Activated CD8-positive, alpha-beta memory T cell treated with anti-CD3 and anti-CD28 coated beads, Interleukin-2, amount 50 U/mL, for 24 hours (primary cell): Measurements from ENCODE around the gene PRDM15.
"Not testable (repeated sequence)": the region's sequence is repeated elsewhere in the genome, so short reads cannot be mapped to it uniquely, and the experiment has no call there.

Source experiments
- DNase-seq: peaks from one replicate; pipeline ENCODE4 v3.0.0-alpha.2; 2020; ENCODE audit errors: extremely low read depth

The PRDM15 gene

DNA sequence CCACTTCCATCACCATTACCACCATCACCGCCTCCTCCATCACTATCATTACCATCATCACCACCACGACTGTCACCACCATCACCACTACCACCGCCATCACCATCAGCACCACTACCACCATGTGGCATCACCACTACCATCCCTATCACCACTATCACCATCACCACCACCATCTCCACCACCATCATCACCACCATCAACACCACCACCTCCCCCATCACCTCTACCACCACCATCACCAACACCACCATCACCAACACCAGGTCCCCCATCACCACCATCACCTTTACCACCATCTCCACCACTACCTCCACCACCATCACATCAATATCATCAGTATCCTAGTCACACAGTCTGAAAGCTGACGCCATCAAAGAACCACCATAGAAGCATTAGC is 72.4 kb downstream of the PRDM15 start:
- DNase-seq, result no peak

DNA sequence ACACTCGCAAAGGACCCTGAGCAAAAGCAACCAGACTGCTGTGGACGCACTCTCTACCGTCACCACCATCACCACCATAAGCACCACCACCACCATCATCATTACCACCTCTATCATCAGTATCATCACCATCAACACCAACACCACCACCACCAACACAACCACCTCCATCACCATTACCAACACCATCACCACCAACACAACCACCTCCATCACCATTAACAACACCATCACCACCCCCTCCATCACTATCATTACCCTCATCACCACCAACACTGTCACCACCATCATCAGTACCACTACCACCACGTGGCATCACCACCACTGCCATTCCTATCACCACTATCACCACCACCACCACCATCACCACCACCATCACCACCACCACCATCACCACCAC is 73.5 kb downstream of the PRDM15 start:
- DNase-seq, result no peak

DNA sequence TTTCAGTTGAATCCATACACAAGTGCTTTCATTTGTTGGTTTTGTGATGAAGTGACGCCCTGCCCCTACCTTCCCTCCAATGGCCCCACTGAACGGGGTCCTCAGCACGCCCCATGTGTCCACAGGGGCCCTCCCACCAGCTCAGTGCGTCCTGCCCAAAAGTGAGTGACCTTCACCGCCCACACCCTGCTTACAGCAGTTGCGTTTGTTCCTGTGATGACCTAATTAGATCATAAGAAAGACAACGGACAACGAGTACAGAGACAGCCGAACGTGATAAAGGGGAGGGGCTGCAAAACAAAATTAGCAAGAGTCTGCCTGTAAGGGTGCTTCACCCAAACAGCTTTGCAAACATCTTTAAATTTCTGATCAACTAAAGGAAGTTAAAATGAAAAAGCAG is 74.1 kb downstream of the PRDM15 start:
- no peak for DNase-seq

DNA sequence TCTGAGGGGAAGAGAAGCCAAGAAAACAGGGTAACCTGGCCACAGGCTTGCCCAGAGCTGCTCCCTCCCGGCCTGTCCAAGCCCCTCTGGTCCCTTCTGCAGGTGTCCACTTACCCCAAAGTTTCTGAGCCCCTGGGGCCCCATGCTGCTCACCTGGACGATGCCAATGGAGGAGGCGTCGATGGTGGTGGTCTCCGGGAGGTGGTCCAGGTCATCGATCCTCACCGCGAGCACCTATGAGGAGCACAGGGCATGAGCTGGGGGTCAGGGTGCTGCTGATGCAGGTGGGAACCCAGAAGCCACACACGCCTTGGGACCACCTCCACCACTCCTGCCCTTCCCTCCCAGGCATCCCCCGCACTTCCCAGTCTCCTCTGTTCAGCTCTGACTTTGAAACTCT is 74.8 kb downstream of the PRDM15 start:
- DNase-seq, result no peak

DNA sequence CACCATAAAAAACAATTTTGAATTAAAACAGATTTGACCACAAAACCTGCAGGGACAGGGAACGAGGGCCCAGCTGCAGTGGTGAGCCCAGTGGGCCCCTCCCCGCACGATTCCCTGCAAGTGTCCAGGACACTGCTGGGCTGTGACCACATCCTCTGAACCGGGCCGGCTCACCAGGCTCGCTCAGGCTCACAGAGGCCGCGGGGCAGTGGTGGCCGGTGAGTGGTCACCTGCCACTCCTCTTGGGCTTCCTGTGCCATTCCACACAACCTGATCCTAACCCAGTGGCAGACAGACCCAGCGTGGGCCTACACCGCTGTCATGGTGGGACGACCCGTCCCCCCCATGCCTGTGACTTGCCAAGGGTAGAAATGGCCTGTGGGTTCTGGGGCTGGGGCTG is 75.8 kb downstream of the PRDM15 start:
- DNase-seq, result no peak

DNA sequence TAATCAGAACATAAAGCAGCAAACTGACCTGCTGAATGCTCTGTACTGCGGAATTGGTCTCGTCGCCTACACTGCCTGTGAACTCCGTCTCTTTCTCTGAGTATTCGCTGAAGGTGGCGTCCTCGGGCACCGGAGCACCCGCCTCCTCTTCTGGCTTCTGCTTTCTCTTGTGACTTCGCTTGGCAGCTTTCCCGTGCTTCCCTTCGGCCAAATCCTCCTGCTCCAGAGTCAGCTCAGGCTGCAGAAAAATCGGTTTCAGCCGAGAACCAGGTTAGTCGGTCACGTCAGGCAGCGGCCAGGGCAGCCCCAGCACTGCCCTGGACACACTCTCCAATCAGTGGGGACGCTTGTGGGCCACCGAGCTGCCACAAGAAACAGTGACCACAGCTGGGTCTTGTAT is 76.5 kb downstream of the PRDM15 start:
- DNase-seq, result no peak

DNA sequence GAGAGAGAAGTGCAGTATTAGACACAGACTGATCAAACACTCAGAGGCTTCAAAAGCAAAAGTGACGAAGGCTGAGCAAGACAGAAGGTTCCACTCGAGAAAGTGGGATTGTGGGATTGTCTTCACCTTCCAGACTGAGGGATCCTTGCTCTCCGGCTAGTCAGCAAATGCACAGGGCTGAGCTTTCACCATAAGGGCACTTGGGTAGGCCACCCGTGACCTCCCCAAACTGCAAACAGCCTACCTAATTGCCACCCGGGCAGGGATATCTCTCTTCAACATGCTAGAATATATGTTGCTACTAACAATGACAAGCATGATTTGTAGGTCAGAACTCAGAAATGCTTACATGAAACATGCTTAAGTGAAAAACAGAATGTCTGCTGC is 77.0 kb downstream of the PRDM15 start:
- DNase-seq, result no peak

DNA sequence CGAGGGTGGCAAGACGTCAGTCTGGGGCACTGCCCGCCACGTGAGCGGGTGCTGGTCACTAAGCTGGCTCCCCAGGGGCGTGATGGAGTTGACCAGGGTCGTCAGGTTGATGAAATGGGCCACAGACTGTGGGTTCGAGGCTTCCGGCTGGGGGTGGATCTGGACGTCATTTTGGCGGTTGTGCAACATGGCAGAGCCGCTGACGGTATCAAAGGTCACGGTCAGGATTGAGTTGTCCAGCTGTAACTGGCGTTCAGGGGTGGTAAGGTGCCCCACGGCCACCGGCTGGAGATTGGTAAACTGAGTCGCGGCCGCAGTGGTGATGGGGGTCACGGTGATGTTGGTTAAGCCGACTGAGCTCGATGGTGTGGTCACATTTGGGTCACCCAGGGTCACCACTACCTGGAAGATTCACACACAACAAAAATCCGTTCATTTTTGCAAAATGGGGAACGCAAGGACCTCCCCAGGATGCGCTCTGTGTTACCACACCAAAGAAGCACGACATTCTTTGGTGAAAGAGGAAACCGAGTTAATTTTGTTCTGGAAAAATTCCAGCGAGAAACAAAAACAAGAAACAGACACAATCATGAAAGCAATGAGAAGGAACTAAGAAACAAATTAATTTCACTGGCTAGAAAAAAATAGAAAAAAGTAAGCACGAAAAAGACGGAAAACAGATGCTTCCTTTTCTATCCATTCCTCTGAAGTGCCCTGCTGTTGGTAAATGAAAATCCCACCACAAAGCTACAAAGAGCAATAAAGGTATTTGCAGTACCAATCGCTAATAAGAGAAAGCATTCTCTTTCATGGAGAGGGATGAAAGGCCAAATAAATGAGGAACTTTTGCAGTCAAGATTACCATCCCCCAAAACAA is 77.6 kb downstream of the PRDM15 start:
- DNase-seq, result no peak

DNA sequence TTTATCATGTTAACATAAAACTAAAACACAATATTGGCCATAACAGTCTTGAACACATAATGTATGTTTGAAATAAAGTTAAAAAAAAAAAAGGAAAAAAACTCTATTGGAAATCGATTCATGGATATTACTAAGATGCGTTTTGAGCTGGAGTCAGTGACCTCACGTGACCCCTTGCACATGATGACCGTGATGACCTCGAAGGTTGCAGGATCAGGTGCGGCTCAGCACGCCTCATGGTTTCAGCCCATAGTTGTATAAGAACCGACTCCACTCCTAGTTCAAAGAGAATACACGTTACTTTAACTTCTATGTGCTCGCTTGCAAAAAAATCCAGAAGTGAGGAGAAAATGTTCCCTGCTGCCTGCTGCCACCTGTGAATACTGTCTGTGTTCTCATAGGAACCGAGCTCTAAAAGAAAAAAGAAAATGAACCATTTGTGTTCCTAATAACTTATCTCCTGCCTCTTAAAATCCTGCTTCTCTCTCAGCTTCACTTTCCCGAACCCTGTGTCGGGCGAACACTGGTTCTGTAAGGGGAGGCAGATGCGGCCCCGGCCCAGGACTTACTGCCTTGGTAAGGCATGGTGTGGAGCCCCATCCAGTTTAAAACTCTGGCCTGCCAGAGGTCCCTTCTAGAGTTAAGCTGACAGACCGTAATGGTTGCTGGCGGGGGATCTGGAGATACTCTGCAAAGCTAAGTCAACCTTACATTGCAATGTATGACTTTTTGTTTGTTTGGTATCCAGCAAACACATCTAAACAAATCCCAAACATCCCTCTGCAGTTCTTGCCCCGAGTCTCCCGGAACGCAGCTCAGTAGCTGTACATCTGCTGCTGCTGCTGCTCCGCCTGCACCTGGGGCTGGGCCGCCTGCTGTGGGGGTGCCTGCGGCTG is 78.5 kb downstream of the PRDM15 start:
- no peak for DNase-seq

DNA sequence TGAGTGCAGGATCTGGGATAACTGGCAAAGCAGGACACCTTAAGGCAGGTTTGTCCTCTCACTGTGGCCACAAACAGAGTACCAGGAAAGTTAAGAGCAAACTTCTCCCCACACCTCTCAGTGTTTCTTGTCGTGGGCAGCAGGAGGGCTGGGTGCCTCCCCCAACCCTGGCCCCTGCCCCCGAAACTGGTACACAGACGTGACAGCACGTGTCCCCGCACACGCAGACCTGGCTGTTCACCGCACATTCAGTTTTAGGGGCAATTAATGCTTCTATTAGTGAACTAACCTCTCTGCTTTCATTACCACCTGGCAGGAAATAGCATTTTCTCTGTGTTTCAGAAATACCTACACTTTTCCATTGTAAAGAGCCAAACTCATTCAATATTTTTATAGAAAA is 79.4 kb downstream of the PRDM15 start:
- no peak for DNase-seq

DNA sequence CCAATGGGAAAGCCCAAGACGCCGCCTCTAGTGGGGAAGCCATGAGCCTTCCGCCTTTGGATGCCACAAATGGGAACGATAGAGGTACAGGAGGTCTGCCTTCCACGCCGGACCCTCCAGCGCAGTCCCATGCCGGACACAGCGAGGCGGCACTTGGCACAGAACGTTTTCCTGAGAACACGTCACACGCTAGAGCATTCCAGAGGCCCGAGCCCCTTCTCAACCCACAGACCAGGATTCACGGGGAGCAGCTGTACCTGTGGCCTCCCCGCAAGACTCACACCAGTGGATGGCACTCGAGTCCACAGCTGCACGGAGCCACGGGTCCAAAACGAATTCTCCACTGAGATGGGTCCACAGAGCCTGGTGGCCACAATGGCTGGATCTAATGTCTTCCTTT is 80.8 kb downstream of the PRDM15 start:
- DNase-seq, result no peak

DNA sequence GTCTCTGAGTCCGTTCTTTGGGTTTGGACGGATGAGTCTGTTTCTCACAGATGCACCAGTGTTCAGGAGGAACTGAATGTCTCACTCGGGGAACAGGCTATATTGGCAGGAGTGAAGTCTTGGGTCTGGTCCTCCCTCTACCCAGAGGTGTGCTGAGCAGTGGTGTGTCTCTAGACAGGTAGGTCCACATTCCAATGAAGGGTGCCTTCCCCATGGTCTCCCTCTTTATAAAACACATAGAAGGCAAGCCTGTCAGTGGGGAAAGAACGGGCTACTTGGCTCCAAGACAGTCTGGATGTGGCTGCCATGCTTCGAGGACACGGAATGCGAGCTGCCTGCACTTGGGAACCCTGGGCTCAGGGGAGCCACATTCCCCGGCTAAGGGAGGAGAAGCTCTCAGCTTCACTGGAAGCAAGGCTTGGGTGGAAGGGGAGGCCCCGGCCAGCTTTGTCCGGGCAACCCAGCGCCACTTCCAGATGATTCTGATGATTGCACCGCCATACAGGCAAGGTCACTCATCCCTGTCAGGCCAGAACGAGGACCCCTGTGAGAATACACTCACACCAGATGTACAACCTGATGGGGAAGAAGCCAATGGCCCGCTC is 82.6 kb downstream of the PRDM15 start:
- no peak for DNase-seq

DNA sequence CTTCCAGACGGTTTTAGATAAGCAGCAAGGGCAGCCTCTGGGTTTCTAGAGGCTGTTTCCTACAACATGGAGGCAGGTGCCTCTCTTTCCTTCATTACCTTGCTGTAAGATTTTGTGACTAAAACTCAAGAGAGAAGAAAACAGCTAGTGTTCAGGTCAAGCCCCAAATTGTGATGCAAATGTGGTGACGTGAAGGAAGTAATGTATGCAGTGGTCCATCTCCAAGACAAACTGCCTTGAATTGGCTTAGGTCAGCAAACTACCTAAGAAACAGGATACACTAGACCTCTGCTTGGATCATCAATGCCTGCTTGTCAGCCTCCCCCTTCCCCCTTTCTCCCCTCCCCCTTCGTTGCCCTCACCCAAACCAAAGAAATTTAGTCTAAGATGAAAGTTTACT is 83.4 kb downstream of the PRDM15 start:
- no peak for DNase-seq

DNA sequence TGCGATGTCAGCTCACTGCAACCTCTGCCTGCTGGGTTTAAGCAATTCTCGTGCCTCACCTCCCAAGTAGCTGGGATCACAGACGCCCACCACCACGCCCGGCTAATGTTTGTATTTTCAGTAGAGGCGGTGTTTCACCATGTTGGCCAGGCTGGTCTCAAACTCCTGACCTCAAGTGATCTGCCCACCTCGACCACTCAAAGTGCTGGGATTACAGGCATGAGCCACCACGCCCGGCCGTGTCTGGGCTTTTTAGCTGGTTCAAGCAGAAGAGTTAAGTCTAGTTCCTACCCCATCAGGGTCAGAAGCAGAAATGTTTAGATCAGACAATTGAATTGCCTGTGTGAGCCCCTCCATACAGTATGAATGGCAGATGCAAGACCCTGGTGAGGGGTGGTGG is 84.5 kb downstream of the PRDM15 start:
- DNase-seq, result no peak

DNA sequence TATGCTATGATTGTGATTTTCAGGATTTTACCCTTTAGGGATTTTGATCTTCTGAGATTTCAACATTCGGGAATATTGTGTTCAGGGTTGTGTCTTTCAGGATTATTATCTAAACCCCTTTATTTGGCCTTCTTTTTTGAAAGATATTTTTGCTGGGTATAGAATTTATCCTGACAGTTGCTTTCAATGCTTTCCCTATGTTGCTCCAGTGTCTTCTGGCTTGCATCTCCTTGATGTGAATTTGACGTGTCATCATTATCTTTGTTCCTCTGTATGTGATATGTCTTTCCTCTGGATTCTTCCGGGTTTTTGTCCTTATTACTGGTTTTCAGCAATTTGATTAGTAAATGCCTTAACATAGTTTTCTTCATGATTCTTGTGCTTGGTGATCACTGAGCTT is 86.4 kb downstream of the PRDM15 start:
- DNase-seq, result no peak

DNA sequence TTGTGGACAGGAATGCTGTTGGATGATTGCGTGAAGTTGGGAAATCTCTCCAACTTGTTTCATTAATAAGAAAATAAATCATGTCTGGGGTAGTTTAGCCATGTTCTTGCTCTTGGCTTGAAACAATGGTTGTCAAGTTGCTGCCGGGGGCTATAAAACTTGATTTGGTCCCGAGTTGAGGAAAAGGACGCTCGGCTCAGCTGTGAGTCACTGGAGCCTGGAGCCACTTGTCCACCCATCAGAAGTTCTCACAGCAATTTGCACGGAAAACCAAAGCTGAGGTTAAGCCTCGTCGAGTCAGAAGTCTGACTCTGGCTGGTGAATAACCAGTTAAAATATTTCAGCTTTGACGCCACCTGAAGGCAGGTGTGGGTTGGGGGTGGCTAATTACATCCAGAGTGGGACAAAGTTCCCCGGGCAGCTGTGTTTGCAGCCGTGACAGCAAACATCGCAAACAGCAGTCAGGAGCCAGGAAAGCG is 92.6 kb downstream of the PRDM15 start:
- no peak for DNase-seq

DNA sequence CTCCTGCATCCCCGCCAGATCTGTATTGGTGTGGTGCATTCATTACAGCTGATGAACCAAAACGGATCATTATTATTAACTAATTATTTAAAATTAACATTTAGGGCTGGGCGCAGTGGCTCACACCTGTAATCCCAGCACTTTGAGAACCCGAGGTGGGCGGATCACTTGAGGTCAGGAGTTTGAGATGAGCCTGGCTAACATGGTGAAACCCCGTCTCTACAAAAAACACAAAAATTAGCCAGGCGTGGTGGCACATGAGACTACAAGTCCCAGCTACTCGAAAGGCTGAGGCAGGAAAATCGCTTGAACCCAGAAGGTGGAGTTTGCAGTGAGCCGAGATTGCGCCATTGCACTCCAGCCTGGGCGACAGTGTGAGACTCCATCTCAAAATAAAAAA is 93.9 kb downstream of the PRDM15 start:
- DNase-seq, result not testable (repeated sequence)

DNA sequence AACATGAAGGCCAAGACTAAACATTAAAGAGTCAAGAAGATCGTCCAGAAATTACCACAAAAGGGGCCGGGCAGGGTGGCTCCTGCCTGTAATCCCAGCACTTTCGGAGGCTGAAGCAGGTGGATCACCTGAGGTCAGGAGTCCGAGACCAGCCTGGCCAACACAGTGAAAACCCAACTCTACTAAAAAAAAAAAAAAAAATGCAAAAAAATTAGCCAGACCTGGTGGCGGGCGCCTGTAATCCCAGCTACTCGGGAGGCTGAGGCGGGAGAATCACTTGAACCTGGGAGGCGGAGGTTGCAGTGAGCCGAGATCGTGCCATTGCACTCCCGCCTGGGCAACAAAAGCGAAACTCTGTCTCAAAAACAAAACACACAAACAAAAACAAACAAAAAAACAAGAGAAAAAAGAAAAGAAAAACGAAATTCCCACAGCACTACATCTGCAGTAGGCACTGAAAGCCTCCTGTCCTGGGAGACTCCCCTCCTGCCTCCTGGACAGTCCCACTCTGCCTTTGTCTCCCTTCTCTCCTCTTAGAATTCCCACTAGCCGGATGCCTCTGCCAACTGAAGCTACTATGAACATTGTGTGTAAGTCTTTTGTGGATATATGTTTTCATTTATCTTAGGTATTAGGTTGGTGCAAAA is 94.6 kb downstream of the PRDM15 start:
- DNase-seq, result no peak

DNA sequence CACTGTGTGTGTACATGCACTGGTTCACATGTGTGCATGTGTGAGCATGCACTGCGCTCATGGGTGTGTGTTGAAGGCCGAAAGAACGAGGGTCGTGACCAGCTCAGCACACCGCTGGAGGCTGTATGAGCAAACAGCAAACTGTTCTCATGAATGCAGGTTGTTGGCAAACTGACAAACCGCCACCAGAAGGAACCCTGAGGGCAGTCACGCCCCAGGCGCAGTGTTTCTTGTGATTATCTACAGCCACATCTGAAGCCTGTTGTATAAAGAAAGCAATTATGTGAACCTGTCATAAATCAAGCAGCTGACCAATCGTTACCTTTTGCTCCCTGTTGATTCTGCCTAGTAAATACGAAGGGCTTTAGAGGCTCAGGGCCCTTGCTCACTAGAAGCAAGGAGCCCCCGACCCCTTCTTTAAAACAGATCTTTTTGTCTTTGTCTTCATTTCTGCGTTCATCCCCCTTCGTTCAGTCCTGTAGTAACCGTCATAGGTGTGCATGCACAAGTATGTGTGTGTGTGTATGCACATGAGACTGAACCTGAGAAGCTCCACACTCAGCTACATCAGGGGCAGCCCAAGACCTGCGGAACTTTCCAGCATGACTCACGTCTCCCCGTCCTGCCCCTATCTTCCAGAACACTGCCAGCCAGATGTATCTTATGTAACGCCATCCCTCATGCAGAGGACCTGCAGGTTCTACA is 95.5 kb downstream of the PRDM15 start:
- DNase-seq, result no peak

DNA sequence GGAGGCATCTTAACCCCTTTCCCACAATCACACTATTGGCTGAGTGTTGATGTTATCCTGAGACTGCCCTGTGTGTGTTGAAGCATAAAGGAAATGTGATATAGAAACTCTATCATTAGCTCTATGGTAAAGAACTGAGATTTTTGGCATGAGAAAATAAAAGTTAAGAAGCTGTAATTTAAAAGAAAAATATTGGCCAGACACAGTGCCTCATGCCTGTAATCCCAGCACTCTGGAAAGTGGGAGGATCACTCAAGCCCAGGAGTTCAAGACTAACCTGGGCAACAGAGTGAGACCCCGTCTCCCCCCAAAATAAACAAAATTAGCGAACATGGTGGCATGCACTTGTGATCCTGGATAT is 98.1 kb downstream of the PRDM15 start:
- DNase-seq, result no peak

DNA sequence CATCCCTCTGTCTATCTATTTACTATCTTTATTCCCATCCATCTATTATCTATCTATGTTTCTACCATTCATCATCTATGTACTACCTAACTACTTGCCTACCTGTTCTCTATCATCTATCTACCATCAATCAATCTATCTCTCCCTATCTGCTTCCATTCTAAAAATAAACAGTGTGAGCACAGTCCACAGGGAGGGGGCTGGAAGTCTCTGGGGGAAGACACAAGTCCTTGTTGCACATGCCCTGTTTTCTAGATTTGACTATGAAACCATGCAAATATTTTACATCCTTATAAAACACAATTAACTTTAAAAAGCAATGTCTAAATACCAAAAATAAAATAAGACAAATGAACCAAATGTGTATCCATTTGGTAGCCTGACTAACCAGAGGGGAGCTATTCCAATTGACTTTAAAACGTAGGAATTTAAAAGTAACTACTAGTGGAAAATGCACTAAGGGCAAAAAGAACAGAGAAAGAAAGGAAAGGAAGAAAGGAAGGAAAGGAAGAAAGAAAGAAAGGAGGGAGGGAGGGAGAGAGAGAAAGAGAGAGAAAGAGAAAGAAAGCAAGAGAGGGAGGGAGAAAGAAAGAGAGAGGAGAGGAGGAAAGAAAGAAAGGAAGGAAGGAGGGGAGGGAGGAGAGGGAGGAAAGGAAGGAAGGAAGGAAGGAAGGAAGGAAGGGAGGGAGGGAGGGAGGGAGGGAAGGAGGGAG is 98.7 kb downstream of the PRDM15 start:
- no peak for DNase-seq
